GM23338 (cell line): Measurements from ENCODE around the gene DCUN1D2. TPM values are rescaled to one million over a fixed set of nuclear protein-coding genes. Genes with fewer than 3 reads are reported as not detected.
"Not testable (repeated sequence)": the region's sequence is repeated elsewhere in the genome, so short reads cannot be mapped to it uniquely, and the experiment has no call there.

Experiments
- ATAC-seq: fragments of 200-7000 bp; cut with Tn5 transposase; 3 replicates; pipeline ENCODE4 v1.9.1; 2020
- DNase-seq: peaks from one replicate; pipeline ENCODE4 v3.0.0-alpha.2; 2015; ENCODE audit warnings: low spot score
- H2AFZ ChIP-seq: fragments of 200-600 bp; sonication (generic); 2 replicates; pipeline ENCODE4 v1.8.0; 2016; ENCODE audit warnings: antibody characterized with exemption, mild to moderate bottlenecking, moderate library complexity
- H3F3A ChIP-seq: fragments of 200-600 bp; sonication (generic); replicated peaks from 2 replicates; pipeline ENCODE4 v1.8.0; 2017; ENCODE audit warnings: antibody characterized with exemption, mixed run types, low read depth
- H3K27ac ChIP-seq: fragments of 200-600 bp; sonication (generic); 2 replicates; pipeline ENCODE4 v1.6.1; 2016; ENCODE audit warnings: low read depth
- H3K27me3 ChIP-seq: fragments of 200-600 bp; sonication (generic); 2 replicates; pipeline ENCODE4 v1.8.0; 2016; ENCODE audit warnings: mild to moderate bottlenecking, mixed run types, moderate library complexity; ENCODE audit not compliant: insufficient read depth
- H3K36me3 ChIP-seq: fragments of 200-600 bp; sonication (generic); 2 replicates; pipeline ENCODE4 v1.8.0; 2016; ENCODE audit warnings: mild to moderate bottlenecking; ENCODE audit not compliant: insufficient read depth
- H3K4me1 ChIP-seq: fragments of 200-600 bp; sonication (generic); 2 replicates; pipeline ENCODE4 v1.8.0; 2016; ENCODE audit warnings: mild to moderate bottlenecking, moderate library complexity; ENCODE audit not compliant: insufficient read depth
- H3K4me2 ChIP-seq: fragments of 200-600 bp; sonication (generic); 2 replicates; pipeline ENCODE4 v1.7.1; 2017; ENCODE audit warnings: mixed run types
- H3K4me3 ChIP-seq: fragments of 200-600 bp; sonication (generic); 2 replicates; pipeline ENCODE4 v1.6.1; 2016; ENCODE audit warnings: mixed run types
- H3K79me2 ChIP-seq: fragments of 200-600 bp; sonication (generic); replicated peaks from 2 replicates; pipeline ENCODE4 v1.8.0; 2017; ENCODE audit warnings: mild to moderate bottlenecking; ENCODE audit not compliant: insufficient read depth
- H3K9me2 ChIP-seq: fragments of 200-600 bp; sonication (generic); 2 replicates; pipeline ENCODE4 v1.8.0; 2017; ENCODE audit not compliant: insufficient read depth
- H4K20me1 ChIP-seq: fragments of 200-600 bp; sonication (generic); replicated peaks from 2 replicates; pipeline ENCODE4 v1.8.0; 2017; ENCODE audit warnings: mild to moderate bottlenecking; ENCODE audit not compliant: insufficient read depth
- H3K27ac Mint-ChIP-seq: 2 replicates; pipeline ENCODE4 v1.8.0; 2020; ENCODE audit warnings: inconsistent platforms, mild to moderate bottlenecking, moderate library complexity, mixed read lengths
- H3K27me3 Mint-ChIP-seq: 3 replicates; pipeline ENCODE4 v1.8.0; 2022; ENCODE audit warnings: low read depth, mild to moderate bottlenecking, moderate library complexity, mixed read lengths, inconsistent platforms; ENCODE audit not compliant: insufficient read depth, poor library complexity
- H3K36me3 Mint-ChIP-seq: 3 replicates; pipeline ENCODE4 v1.8.0; 2021; ENCODE audit warnings: low read depth, mild to moderate bottlenecking, inconsistent platforms, moderate library complexity, mixed read lengths
- H3K4me1 Mint-ChIP-seq: 3 replicates; pipeline ENCODE4 v1.8.0; 2020; ENCODE audit warnings: mild to moderate bottlenecking, inconsistent platforms, mixed read lengths
- H3K4me3 Mint-ChIP-seq: 3 replicates; pipeline ENCODE4 v1.8.0; 2021; ENCODE audit warnings: moderate library complexity, mild to moderate bottlenecking, inconsistent platforms, mixed read lengths
- H3K9me3 Mint-ChIP-seq: 3 replicates; pipeline ENCODE4 v1.8.0; 2020; ENCODE audit warnings: moderate library complexity, mild to moderate bottlenecking, inconsistent platforms, mixed read lengths
- EZH2phosphoT487 ChIP-seq: fragments of 200-600 bp; sonication (generic); IDR thresholded peaks from one replicate; pipeline ENCODE4 v1.8.1; 2018; ENCODE audit warnings: antibody characterized with exemption; ENCODE audit not compliant: unreplicated experiment
- JUNB ChIP-seq: IDR thresholded peaks from one replicate; pipeline ENCODE4 v1.6.1; 2016; ENCODE audit warnings: antibody characterized with exemption; ENCODE audit not compliant: unreplicated experiment
- STAT1 ChIP-seq: IDR thresholded peaks from one replicate; pipeline ENCODE4 v1.6.1; 2016; ENCODE audit warnings: antibody characterized with exemption; ENCODE audit not compliant: unreplicated experiment
- ZNF114 ChIP-seq: fragments of 250-450 bp; sonication (Bioruptor Pico); IDR thresholded peaks from 2 replicates; pipeline ENCODE4 v1.5.0; 2020; ENCODE audit warnings: mild to moderate bottlenecking, moderate library complexity
- polyA plus RNA-seq: library from polyadenylated mRNA; unstranded; fragments of >200 nt; fragmentation: Nextera tagmentation; extraction: Ambion mirVana; gene quantifications from 2 replicates; pipeline ENCODE4 v1.2.1, GENCODE V29; 2016
- total RNA-seq: library from RNA; depleted of rRNA; stranded (reverse); fragments of >200 nt; shearing (Covaris generic); gene quantifications from 2 replicates; pipeline ENCODE4 v1.2.3, GENCODE V29; 2014
- TF ChIP-seq, protein P1 (sequence below): IDR thresholded peaks from 2 replicates; pipeline ENCODE4 v1.6.1; 2016; ENCODE audit warnings: antibody characterized with exemption
- TF ChIP-seq, protein P2 (sequence below), 2 experiments: fragments of 200-600 bp in 1 of 2; sonication (generic) in 1 of 2; conservative IDR thresholded peaks; 2 replicates each; pipeline versions ENCODE4 v1.5.1 to v1.6.1; 2016 to 2017; ENCODE audit warnings: antibody characterized with exemption in 2 of 2, low read depth in 2 of 2, mild to moderate bottlenecking in 2 of 2, moderate library complexity in 1 of 2

DCUN1D2 gene
- total and polyA plus RNA-seq, 2 experiments from 2014 or later, result 12.3 to 38.0 TPM

DNA sequence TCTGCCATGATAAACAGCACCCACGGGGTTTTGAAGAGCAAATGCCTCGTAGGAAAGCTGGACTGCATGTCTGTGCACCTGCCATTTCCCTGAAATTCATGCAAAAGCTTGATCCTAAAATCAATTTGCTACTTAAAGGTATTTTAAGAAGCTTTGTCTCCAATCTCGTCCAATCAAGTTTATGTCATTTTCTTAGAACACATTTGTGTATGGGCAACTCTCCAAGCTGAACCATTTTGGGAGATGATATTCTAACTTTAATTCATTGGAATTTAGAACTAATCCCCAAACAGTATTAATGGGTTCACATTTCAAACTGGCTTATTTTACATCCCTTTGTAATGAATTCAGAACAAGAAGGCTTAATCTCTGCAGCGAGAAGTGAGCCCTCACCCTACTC, 38.0 kb downstream of the DCUN1D2 start:
- Histone ChIP-seq H3K4me1 (no peaks in the 10 kb centered on the region), H3K36me3 (peaks cover 22% of the 10 kb centered on the region; the same call in 1 of the 2 replicates), H3K4me3 (no peak overlapping the region), H3K27ac (no peak overlapping the region), H4K20me1 (no peaks in the 10 kb centered on the region; the same call in 1 of the 2 replicates), H3K9me2 (no peaks in the 10 kb centered on the region), H3K27me3 (no peaks in the 10 kb centered on the region), H3F3A (0 out of 2 replicates have a peak, but pooled peaks cover 5% of the 10 kb centered on the region), H3K4me2 (no peak overlapping the region), H3K79me2 (no peaks in the 10 kb centered on the region), H2AFZ (no peak overlapping the region)
- Mint-ChIP-seq H3K4me3 (no peak overlapping the region), H3K36me3 (peaks cover 29% of the 10 kb centered on the region), H3K27me3 (peaks cover 17% of the 10 kb centered on the region), H3K27ac (no peak overlapping the region), H3K4me1 (no peaks in the 10 kb centered on the region; the same call in 2 of the 3 replicates), H3K9me3 (no peaks in the 10 kb centered on the region)
- ATAC-seq (no peak), DNase-seq (no peak)
- no peak for TF ChIP-seq STAT1
- TF ChIP-seq, protein P1, sequence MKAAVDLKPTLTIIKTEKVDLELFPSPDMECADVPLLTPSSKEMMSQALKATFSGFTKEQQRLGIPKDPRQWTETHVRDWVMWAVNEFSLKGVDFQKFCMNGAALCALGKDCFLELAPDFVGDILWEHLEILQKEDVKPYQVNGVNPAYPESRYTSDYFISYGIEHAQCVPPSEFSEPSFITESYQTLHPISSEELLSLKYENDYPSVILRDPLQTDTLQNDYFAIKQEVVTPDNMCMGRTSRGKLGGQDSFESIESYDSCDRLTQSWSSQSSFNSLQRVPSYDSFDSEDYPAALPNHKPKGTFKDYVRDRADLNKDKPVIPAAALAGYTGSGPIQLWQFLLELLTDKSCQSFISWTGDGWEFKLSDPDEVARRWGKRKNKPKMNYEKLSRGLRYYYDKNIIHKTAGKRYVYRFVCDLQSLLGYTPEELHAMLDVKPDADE, result no peak
- no peak for TF ChIP-seq JUNB
- TF ChIP-seq EZH2phosphoT487, result no peak

DNA sequence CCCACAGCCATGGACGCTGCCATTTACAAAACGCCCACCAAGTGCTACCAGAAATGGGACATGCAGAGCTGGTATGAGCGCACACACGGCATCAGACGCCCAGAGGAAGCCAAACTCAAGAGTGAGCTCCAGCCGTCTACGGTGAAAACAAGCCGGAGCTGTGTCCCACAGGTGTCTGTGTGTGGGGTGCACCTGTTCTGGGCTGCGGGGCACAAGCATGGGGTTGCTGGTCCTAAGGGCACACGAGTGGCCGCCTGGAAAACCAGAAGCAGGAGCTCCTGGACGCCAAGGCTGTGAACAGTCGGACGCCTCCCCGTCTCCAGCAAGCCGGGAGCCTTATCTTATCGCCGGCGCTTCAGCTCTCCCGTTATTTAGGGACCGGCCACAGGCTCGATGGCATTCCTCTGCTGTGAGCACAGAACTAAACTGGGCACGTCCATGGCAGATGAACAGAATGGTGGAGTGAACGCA, 38.5 kb downstream of the DCUN1D2 start:
- H4K20me1 ChIP-seq, result no peaks in the 10 kb centered on the region; the same call in 1 of the 2 replicates
- no peaks in the 10 kb centered on the region; the same call in 2 of the 3 replicates for H3K4me1 Mint-ChIP-seq
- no peak overlapping the region for H3K27ac ChIP-seq
- no peaks in the 10 kb centered on the region for H3K9me2 ChIP-seq
- no peak overlapping the region for H3K4me2 ChIP-seq
- no peaks in the 10 kb centered on the region for H3K4me1 ChIP-seq
- no peak overlapping the region for H2AFZ ChIP-seq
- no peaks in the 10 kb centered on the region for H3K79me2 ChIP-seq
- no peak for DNase-seq
- no peak overlapping the region for H3K4me3 ChIP-seq
- peaks cover 28% of the 10 kb centered on the region for H3K36me3 Mint-ChIP-seq
- no peak for ATAC-seq
- H3F3A ChIP-seq, result peaks cover 5% of the 10 kb centered on the region; the same call in 1 of the 2 replicates
- no peaks in the 10 kb centered on the region for H3K27me3 ChIP-seq
- no peak overlapping the region for H3K27ac Mint-ChIP-seq
- no peaks in the 10 kb centered on the region for H3K9me3 Mint-ChIP-seq
- H3K36me3 ChIP-seq, result peaks cover 17% of the 10 kb centered on the region; the same call in 1 of the 2 replicates
- TF ChIP-seq STAT1 (no peak), ZNF114 (CRISPR knock-in tag) (no peak)
- no peak overlapping the region for H3K4me3 Mint-ChIP-seq
- H3K27me3 Mint-ChIP-seq, result peaks cover 17% of the 10 kb centered on the region

DNA sequence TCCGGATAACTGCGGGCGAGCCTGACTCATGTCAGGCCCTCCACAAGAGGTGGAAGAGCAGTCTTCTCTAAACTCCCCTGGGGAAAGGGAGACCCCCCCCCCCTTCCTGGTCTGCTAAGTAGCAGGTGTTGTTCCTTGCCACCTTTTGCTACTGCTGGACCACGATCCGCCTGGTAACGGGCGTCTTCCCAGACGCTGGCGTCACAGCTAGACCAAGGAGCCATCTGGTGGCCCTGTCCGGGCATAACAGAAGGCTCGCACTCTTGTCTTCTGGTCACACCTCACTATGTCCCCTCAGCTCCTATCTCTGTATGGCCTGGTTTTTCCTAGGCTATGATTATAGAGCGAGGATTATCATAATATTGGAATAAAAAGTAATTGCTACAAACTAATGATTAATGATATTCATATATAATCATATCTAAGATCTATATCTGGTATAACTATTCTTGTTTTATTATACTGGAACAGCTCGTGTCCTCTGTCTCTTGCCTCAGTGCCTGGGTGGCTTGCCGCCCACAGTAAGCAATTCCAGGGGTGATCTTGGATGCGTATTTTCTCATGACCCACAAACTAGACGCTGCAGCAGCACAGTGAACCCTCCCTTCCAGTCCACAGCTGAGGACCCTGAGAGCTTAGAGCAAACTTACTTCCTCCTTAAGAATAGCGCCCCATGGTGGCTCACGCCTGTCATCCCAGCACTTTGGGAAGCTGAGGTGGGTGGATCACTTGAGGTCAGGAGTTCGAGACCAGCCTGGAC, 39.5 kb downstream of the DCUN1D2 start:
- H3K4me2 ChIP-seq, H3K79me2 ChIP-seq, H3K4me3 ChIP-seq, H3K4me1 Mint-ChIP-seq, H3K4me3 Mint-ChIP-seq, H3K9me2 ChIP-seq, H3K27ac Mint-ChIP-seq, H3K27me3 ChIP-seq, H3K36me3 ChIP-seq, H4K20me1 ChIP-seq, H2AFZ ChIP-seq, H3K4me1 ChIP-seq, H3K9me3 Mint-ChIP-seq: not testable (repeated sequence)
- Histone ChIP-seq H3F3A (peaks cover 11% of the 10 kb centered on the region; the same call in 1 of the 2 replicates), H3K27ac (0 out of 2 replicates have a peak overlapping the region, but pooled peaks have one; percentile 74)
- TF ChIP-seq, protein P2, sequence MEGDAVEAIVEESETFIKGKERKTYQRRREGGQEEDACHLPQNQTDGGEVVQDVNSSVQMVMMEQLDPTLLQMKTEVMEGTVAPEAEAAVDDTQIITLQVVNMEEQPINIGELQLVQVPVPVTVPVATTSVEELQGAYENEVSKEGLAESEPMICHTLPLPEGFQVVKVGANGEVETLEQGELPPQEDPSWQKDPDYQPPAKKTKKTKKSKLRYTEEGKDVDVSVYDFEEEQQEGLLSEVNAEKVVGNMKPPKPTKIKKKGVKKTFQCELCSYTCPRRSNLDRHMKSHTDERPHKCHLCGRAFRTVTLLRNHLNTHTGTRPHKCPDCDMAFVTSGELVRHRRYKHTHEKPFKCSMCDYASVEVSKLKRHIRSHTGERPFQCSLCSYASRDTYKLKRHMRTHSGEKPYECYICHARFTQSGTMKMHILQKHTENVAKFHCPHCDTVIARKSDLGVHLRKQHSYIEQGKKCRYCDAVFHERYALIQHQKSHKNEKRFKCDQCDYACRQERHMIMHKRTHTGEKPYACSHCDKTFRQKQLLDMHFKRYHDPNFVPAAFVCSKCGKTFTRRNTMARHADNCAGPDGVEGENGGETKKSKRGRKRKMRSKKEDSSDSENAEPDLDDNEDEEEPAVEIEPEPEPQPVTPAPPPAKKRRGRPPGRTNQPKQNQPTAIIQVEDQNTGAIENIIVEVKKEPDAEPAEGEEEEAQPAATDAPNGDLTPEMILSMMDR (conservative IDR thresholded peaks at IDR 0.05; ENCODE audit: low read depth in 2 of 2), result peak; percentile 65 to 69
- ATAC-seq, result peak; percentile 75
- DNase-seq, result peak; percentile 83
- Mint-ChIP-seq H3K27me3 (peaks cover 12% of the 10 kb centered on the region), H3K36me3 (peaks cover 21% of the 10 kb centered on the region)

DNA sequence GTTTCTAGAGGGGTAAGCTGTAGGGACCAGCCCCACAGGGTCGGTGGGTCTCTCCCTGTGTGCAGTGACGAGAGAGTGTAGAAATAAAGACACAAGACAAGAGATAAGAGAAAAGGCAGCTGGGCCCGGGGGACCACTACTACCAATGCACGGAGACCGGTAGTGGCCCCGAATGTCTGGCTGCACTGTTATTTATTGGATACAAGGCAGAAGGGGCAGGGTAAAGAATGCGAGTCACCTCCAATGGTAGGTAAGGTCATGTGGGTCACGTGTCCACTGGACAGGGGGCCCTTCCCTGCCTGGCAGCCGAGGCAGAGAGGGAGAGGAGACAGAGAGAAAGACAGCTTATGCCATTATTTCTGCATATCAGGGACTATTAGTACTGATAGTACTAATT, 40.2 kb downstream of the DCUN1D2 start:
- ATAC-seq, H3K79me2 ChIP-seq, H3K27me3 Mint-ChIP-seq, H3K4me3 Mint-ChIP-seq, H3K4me1 ChIP-seq, DNase-seq, H3K9me3 Mint-ChIP-seq, H3K4me3 ChIP-seq, H3K9me2 ChIP-seq, H3K4me1 Mint-ChIP-seq, H3K4me2 ChIP-seq, H3K27ac ChIP-seq, H3K36me3 ChIP-seq, H4K20me1 ChIP-seq, H3K27me3 ChIP-seq, H3K27ac Mint-ChIP-seq, H2AFZ ChIP-seq: not testable (repeated sequence)
- H3K36me3 Mint-ChIP-seq, result peaks cover 14% of the 10 kb centered on the region
- peaks cover 11% of the 10 kb centered on the region; the same call in 1 of the 2 replicates for H3F3A ChIP-seq
